GM13976 (cell line): Measurements from ENCODE around the gene OSBPL10.

Source experiments
- DNase-seq: peaks from one replicate; pipeline ENCODE4 v3.0.0; 2012; ENCODE audit warnings: low spot score
- CTCF ChIP-seq: IDR thresholded peaks from 2 replicates; pipeline ENCODE4 v1.5.1; 2012; ENCODE audit warnings: borderline replicate concordance, mild to moderate bottlenecking; ENCODE audit not compliant: insufficient read depth; ENCODE audit errors: extremely low read depth, missing control alignments, control extremely low read depth
- in situ Hi-C: fragments of 300-500 bp; cut with MboI; formaldehyde crosslinking; loops from one replicate; pipeline ENCODE4 v1.12.0; 2022; ENCODE audit warnings: low sequenced_read_pairs, mixed read lengths, inconsistent platforms; ENCODE audit not compliant: unreplicated experiment

OSBPL10 gene

GRCh38 chr3:31851278-31851677 lies 129.8 kb downstream of the OSBPL10 start:
- no peak for TF ChIP-seq CTCF
- in situ Hi-C loops, result no loop called here
- no peak for DNase-seq

DNA sequence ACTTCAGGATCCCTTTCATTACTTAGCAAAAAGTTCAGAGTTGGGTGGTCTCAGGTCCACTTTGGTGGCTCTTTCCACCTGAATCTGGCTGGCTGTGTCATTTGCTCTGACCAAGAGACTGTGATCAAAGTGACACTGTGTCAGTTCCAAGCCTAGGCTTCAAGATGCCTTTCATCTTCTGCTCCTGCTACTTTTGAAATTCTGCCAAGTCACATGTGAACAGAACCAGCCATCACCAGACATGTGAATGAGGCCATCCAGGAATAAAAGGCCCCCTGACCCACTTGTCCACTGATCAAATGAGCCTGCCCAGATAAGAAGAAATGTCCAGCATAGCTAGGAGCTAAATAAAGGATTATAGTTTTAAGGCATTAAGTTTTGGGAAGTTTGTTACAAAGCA lies 132.2 kb downstream of the OSBPL10 start:
- in situ Hi-C loops, result no loop called here
- no peak for DNase-seq
- TF ChIP-seq CTCF, result no peak

- DNase-seq, result no peak
- TF ChIP-seq CTCF, result no peak
- in situ Hi-C loops, result no loop called here
Measured at GRCh38 chr3:31848163-31848818, 132.8 kb downstream of the OSBPL10 start.

- no peak for DNase-seq
- in situ Hi-C loops, result no loop called here
- no peak for TF ChIP-seq CTCF
Measured at GRCh38 chr3:31847760-31848159, 133.3 kb downstream of the OSBPL10 start.

DNA sequence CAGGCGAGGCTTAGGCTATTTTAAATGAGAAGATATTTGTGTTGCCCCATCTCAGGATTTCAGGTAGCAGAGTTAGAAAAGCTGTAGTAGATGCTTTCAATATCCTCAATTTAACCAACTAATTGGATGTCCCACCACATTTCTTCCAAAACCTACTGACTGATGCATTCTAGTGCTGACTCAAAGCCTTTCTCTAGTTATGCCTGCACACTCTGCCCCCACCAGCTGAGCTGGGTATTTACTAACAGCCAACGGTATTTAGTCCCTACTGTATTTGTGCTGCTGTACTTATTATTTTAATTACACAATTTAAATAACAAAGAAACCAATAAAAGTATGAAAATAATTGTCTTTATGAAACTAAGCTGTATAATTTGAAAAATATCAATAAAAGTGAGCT lies 139.5 kb downstream of the OSBPL10 start:
- in situ Hi-C loops, result no loop called here
- no peak for DNase-seq

DNA sequence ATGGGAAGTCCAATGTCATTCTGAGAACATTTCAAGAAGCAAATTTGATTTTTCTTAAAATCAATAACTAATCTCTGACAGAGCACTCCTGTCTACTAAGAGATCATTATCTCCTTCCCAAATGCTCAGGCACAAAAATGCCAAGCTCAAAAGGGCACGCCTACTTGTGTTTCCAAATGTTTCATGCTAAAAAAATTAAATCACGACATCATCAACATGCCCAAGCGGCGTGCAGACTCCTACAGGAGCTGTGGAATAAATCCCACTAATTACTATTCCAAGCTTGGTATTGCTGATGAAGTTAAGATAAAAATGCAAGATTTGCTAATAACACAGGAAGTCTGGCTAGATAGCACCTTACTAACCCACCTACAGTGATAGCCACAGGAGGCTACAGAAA lies 140.8 kb downstream of the OSBPL10 start:
- no peak for TF ChIP-seq CTCF
- DNase-seq, result no peak
- in situ Hi-C loops, result no loop called here

More for the DNA sequence above, 139.5 kb downstream of the OSBPL10 start:
- no peak for TF ChIP-seq CTCF

DNA sequence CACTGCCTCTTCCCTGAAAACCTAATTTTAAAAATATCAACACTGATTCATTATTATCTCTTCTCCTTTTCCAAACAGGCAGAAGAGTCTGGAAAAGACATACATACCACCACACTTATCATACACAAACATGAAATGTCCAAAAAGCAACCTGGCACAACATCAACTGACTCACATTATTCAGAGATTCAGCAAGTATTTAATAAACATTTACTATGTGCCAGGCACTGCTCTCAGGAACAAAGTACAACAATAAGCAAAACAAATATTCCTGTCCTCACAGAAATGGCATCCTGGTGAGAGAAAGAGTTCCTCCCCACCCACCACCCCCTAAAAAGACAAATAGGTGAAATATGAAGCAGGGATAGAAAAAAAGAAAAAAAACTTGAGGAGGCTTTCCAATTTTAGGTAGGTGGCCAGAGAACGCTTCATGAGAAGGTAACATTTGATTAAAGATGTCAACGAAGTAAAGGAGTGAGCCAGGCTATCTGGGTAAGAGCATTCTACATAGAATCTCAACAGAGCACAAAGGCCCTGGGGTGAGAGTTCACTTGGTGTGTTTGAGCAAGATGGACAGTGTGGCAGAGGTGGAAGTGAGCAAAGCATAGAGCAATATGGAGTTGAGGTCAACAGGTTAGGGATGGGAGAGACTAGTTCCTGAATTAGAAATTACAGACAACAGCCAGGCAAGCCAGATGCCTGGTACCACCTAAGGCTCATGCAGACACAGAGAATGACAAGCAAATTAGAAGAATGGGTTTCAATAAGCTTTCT lies 141.7 kb downstream of the OSBPL10 start:
- in situ Hi-C loops, result no loop called here
- no peak for TF ChIP-seq CTCF
- no peak for DNase-seq
